GM19035 (cell line): ENCODE data around the gene XPO5.

ENCODE experiments used
- ATAC-seq: cut with Tn5 transposase; IDR thresholded peaks from one replicate; pipeline ENCODE4 v1.9.1; 2021; ENCODE audit not compliant: unreplicated experiment

Gene XPO5

GRCh38 chr6:43476746-43477145 is 99.1 kb downstream of the XPO5 start:
- ATAC-seq, result no peak

GRCh38 chr6:43475516-43475915 is 100.3 kb downstream of the XPO5 start:
- no peak for ATAC-seq

GRCh38 chr6:43472515-43472914 is 103.3 kb downstream of the XPO5 start:
- ATAC-seq, result no peak
